CD14-positive monocyte (primary cell): ENCODE measurements around the gene ARID1B. TPM values are rescaled to one million over a fixed set of nuclear protein-coding genes. Genes with fewer than 3 reads are reported as not detected.

Source experiments
- DNase-seq, 3 donors: peaks; one replicate each; pipeline ENCODE4 v3.0.0-alpha.2; 2011 to 2022
- H2AFZ ChIP-seq: 2 replicates; pipeline ENCODE4 v1.6.0; 2012; ENCODE audit warnings: mild to moderate bottlenecking, low read depth, low read length, inconsistent platforms; ENCODE audit not compliant: insufficient read depth, poor library complexity, severe bottlenecking
- H3K27ac ChIP-seq, 2 donors: 1 replicate in 1 of 2; 2 replicates in 1 of 2; pipeline ENCODE4 v1.5.1; 2012 to 2013; ENCODE audit warnings: low read length in 2 of 2, control low read depth in 1 of 2, inconsistent platforms in 1 of 2, low read depth in 1 of 2, mild to moderate bottlenecking in 1 of 2
- H3K27me3 ChIP-seq, 2 donors: one replicate each; pipeline versions ENCODE4 v1.6.0 to v1.6.1; 2011 to 2013; ENCODE audit warnings: low read length in 2 of 2; ENCODE audit not compliant: control insufficient read depth in 2 of 2, insufficient read depth in 2 of 2
- H3K36me3 ChIP-seq, 2 donors: replicated peaks in 1 of 2; 1 replicate in 1 of 2; 2 replicates in 1 of 2; pipeline versions ENCODE4 v1.5.1 to v1.6.1; 2012 to 2013; ENCODE audit warnings: low read length in 2 of 2, control low read depth in 1 of 2, inconsistent platforms in 1 of 2, mild to moderate bottlenecking in 1 of 2; ENCODE audit not compliant: insufficient read depth in 2 of 2, control insufficient read depth in 1 of 2
- H3K4me1 ChIP-seq, 2 donors: 1 replicate in 1 of 2; 2 replicates in 1 of 2; pipeline versions ENCODE4 v1.5.1 to v1.6.1; 2012 to 2013; ENCODE audit warnings: low read length in 2 of 2, control low read depth in 1 of 2, inconsistent platforms in 1 of 2, mild to moderate bottlenecking in 1 of 2, moderate library complexity in 1 of 2; ENCODE audit not compliant: insufficient read depth in 2 of 2, control insufficient read depth in 1 of 2
- H3K4me2 ChIP-seq: replicated peaks from 2 replicates; pipeline ENCODE3; 2012; ENCODE audit warnings: low read length, moderate library complexity, mild to moderate bottlenecking; ENCODE audit not compliant: poor library complexity, severe bottlenecking; ENCODE audit errors: extremely low read depth
- H3K4me3 ChIP-seq, 3 experiments: fragments of 200-600 bp in 1 of 3; sonication (generic) in 1 of 3; replicated peaks in 1 of 3; 1 replicate in 2 of 3; 2 replicates in 1 of 3; pipeline ENCODE4 v1.5.1; 2011 to 2013; ENCODE audit warnings: low read length in 3 of 3, mild to moderate bottlenecking in 3 of 3, control low read depth in 2 of 3, low read depth in 2 of 3, inconsistent platforms in 1 of 3, moderate library complexity in 1 of 3
- H3K79me2 ChIP-seq: 2 replicates; pipeline ENCODE4 v1.6.0; 2012; ENCODE audit warnings: mild to moderate bottlenecking, control low read depth, inconsistent platforms, low read length, moderate library complexity; ENCODE audit not compliant: insufficient read depth
- H3K9ac ChIP-seq: 2 replicates; pipeline ENCODE4 v1.6.0; 2017; ENCODE audit warnings: low read length, mild to moderate bottlenecking; ENCODE audit not compliant: insufficient read depth, poor library complexity, severe bottlenecking
- H3K9me3 ChIP-seq, 2 donors: replicated peaks in 1 of 2; 1 replicate in 1 of 2; 2 replicates in 1 of 2; pipeline versions ENCODE4 v1.5.1 to v1.6.1; 2012 to 2013; ENCODE audit warnings: low read length in 2 of 2, control low read depth in 1 of 2; ENCODE audit not compliant: control insufficient read depth in 1 of 2, insufficient read depth in 1 of 2
- H4K20me1 ChIP-seq: 2 replicates; pipeline ENCODE4 v1.6.0; 2012; ENCODE audit warnings: mild to moderate bottlenecking, low read length, control low read depth, moderate library complexity; ENCODE audit not compliant: insufficient read depth
- H3K27ac Mint-ChIP-seq, 7 donors: one replicate each; pipeline ENCODE4 v1.8.0; 2020; ENCODE audit warnings: mild to moderate bottlenecking in 7 of 7, mixed read lengths in 7 of 7, moderate library complexity in 6 of 7, inconsistent platforms in 2 of 7
- H3K27me3 Mint-ChIP-seq, 3 donors: one replicate each; pipeline ENCODE4 v1.8.0; 2021 to 2022; ENCODE audit warnings: low read depth in 3 of 3, mild to moderate bottlenecking in 3 of 3, mixed read lengths in 3 of 3, moderate library complexity in 3 of 3, inconsistent platforms in 1 of 3
- H3K36me3 Mint-ChIP-seq, 2 donors: one replicate each; pipeline ENCODE4 v1.8.0; 2020; ENCODE audit warnings: mixed read lengths in 2 of 2, inconsistent platforms in 1 of 2, mild to moderate bottlenecking in 1 of 2
- H3K4me1 Mint-ChIP-seq: one replicate; pipeline ENCODE4 v1.8.0; 2020; ENCODE audit warnings: mild to moderate bottlenecking, mixed read lengths
- H3K4me3 Mint-ChIP-seq, 2 donors: one replicate each; pipeline ENCODE4 v1.8.0; 2020; ENCODE audit warnings: mild to moderate bottlenecking in 2 of 2, mixed read lengths in 2 of 2, moderate library complexity in 1 of 2
- H3K9me3 Mint-ChIP-seq, 7 donors: one replicate each; pipeline ENCODE4 v1.8.0; 2020 to 2022; ENCODE audit warnings: mixed read lengths in 7 of 7, mild to moderate bottlenecking in 6 of 7, moderate library complexity in 6 of 7, inconsistent platforms in 2 of 7
- CTCF ChIP-seq: fragments of 200-600 bp; IDR thresholded peaks from one replicate; pipeline ENCODE4 v1.8.0; 2022; ENCODE audit warnings: antibody characterized with exemption, mild to moderate bottlenecking
- WGBS: methylation state at CpG from one replicate; pipeline ENCODE4 v1.1.5; 2013; ENCODE audit warnings: missing lambda C conversion rate; ENCODE audit not compliant: insufficient coverage; 5-methylcytosine and 5-hydroxymethylcytosine counted together
- intact Hi-C, 2 donors: fragments of 100-400 bp; cut with micrococcal nuclease; formaldehyde crosslinking; loops; one replicate each; pipeline versions ENCODE4 v1.15.0 to v1.15.1; 2023
- polyA plus RNA-seq, 3 donors: library from polyadenylated mRNA; depleted of rRNA in 1 of 3; unstranded in 2 of 3; stranded (reverse) in 1 of 3; fragments of 300-500 nt in 2 of 3; fragments of >200 nt in 1 of 3; fragmentation: Illumina TruSeq in 2 of 3; gene quantifications; 1 replicate in 2 of 3; 2 replicates in 1 of 3; pipeline ENCODE4 v1.2.3, GENCODE V29; 2012 to 2021

Gene ARID1B
- polyA plus RNA-seq, 3 donors, result 3.2 to 22.1 (median 3.8) TPM

GRCh38 chr6:156876302-156876701 is 99.1 kb downstream of the ARID1B start:
- no peak overlapping the region for H3K4me3 ChIP-seq
- no peak for TF ChIP-seq CTCF
- Mint-ChIP-seq H3K36me3 (peaks cover 11 to 18% of the 10 kb centered on the region in 2 donors), H3K4me1 (peaks cover 38% of the 10 kb centered on the region), H3K4me3 (no peak overlapping the region), H3K9me3 (peaks cover 0 to 2% (median 0%) of the 10 kb centered on the region in 7 donors), H3K27me3 (peaks cover 0 to 1% (median 0%) of the 10 kb centered on the region in 3 donors), H3K27ac (peak overlapping the region in 2 of 7 donors; percentile 61 to 85)
- H3K27ac ChIP-seq, result no peak overlapping the region
- H3K27me3 ChIP-seq, result no peaks in the 10 kb centered on the region
- H3K4me2 ChIP-seq, result no peak overlapping the region
- no peaks in the 10 kb centered on the region for H3K9me3 ChIP-seq
- H3K9ac ChIP-seq, result no peak overlapping the region
- H3K36me3 ChIP-seq, result peaks cover 4 to 11% of the 10 kb centered on the region in 2 donors
- peaks cover 95% of the 10 kb centered on the region for H3K79me2 ChIP-seq
- H2AFZ ChIP-seq, result no peak overlapping the region
- intact Hi-C loops, result no loop called here
- H4K20me1 ChIP-seq, result peaks cover 99% of the 10 kb centered on the region
- no peak for DNase-seq
- H3K4me1 ChIP-seq, result peaks cover 4 to 26% of the 10 kb centered on the region in 2 donors
- 97% methylated on average over 11 of the region's 11 CpGs for WGBS

- Histone ChIP-seq H3K9ac (no peak overlapping the region), H3K4me2 (no peak overlapping the region), H2AFZ (no peak overlapping the region), H3K4me3 (no peak overlapping the region), H3K27ac (no peak overlapping the region), H3K79me2 (peaks cover 94% of the 10 kb centered on the region), H3K4me1 (peaks cover 3 to 23% of the 10 kb centered on the region in 2 donors), H4K20me1 (peaks cover 99% of the 10 kb centered on the region), H3K36me3 (peaks cover 4 to 11% of the 10 kb centered on the region in 2 donors), H3K27me3 (no peaks in the 10 kb centered on the region), H3K9me3 (no peaks in the 10 kb centered on the region)
- Mint-ChIP-seq H3K4me1 (peaks cover 37% of the 10 kb centered on the region), H3K27ac (peak overlapping the region in 1 of 7 donors; percentile 6), H3K36me3 (peaks cover 11 to 17% of the 10 kb centered on the region in 2 donors), H3K27me3 (peaks cover 0 to 1% (median 0%) of the 10 kb centered on the region in 3 donors), H3K4me3 (no peak overlapping the region), H3K9me3 (peaks cover 0 to 2% (median 0%) of the 10 kb centered on the region in 7 donors)
- TF ChIP-seq CTCF, result no peak
- 91% methylated on average over 6 of the region's 10 CpGs for WGBS
- intact Hi-C loops, result no loop called here
- no peak for DNase-seq
Observed at GRCh38 chr6:156877126-156877863, 100.1 kb downstream of the ARID1B start.
